Neural cell (in vitro differentiated cells): ENCODE results near the gene GALNT13.

ENCODE experiments used
- CTCF ChIP-seq: fragments of 450-650 bp; IDR thresholded peaks from 2 replicates; pipeline ENCODE4 v1.5.1; 2014; ENCODE audit warnings: antibody characterized with exemption, mild to moderate bottlenecking, moderate library complexity; ENCODE audit not compliant: poor library complexity, severe bottlenecking
- EZH2 ChIP-seq: fragments of 200-600, 300-800 bp; shearing (Covaris generic), sonication (generic); IDR thresholded peaks from 2 replicates; pipeline ENCODE4 v1.6.1; 2014; ENCODE audit warnings: antibody characterized with exemption, low read length, borderline replicate concordance, mild to moderate bottlenecking; ENCODE audit not compliant: insufficient read depth, poor library complexity, severe bottlenecking
- POLR2AphosphoS5 ChIP-seq: IDR thresholded peaks from 2 replicates; pipeline ENCODE4 v1.6.1; 2012

GRCh38 chr2:154386186-154386585 is 514.5 kb downstream of the GALNT13 start:
- TF ChIP-seq CTCF (no peak), EZH2 (no peak), POLR2AphosphoS5 (no peak)
